Measurements from ENCODE around the gene C2CD2L. TPM values are rescaled to one million over a fixed set of nuclear protein-coding genes. Genes with fewer than 3 reads are reported as not detected.

The C2CD2L gene
- total RNA-seq, 2 donors from 2014 or later: 5.4 to 20.8 TPM

DNA sequence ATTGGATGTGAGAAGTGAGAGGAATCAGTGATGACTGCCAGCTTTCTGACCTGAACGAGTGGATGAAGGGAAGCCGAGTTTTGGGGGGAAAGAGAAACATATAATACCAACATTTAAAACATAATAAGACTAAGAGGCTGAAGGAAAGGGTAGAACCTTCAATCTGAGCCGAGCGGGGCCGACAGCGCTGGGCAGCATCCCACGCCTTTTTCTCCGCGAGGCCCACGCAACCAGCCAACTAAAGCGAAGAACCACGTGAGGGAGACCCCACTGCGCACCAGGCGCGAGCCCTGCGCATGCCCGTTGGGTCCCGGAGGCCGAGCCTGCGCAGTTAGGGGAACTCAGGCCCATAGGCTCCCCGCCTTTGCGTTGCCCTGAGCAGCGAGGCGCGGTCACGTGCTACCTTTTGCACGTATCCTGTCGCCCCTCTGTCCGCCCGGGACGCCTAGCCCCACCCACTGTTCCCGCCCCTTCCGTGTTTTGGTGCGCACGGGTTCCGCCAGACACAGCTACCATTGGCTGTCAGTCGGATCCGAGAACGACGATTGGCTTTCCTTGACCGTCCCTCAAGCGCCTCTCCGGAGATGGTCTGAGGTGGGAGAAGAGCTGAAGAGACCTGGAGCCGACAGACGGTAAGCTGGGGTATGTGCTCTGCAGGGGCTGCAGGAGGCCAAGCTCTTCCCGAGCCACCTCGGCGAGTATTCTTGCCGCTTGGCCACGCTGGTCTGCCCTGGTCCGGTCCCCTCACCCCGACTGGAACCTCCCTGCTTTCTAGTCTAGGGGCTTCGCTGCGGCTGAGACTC lies 14.1 kb downstream of the C2CD2L start, which contains the start of gene HINFP:
TSS of gene HINFP (plus strand) at position 573 of the 803 bp plus-strand sequence. CDS start 5,365 bp downstream, outside the sequence.
- H3K36me3 ChIP-seq (replicated peaks in 1 of 2; ENCODE audit: insufficient read depth in 1 of 2, low read depth in 2 of 2): no peaks in the 10 kb centered on the region
- H3K4me3 ChIP-seq: peak within 1 kb of the TSS; percentile 72 to 91
- intact Hi-C loops (cut with DNase I): no loop called here
- peak within 1 kb of the TSS; percentile 49 to 84 (median 64) for H3K27ac ChIP-seq
- DNase-seq: peak; percentile 99
- H3K4me1 ChIP-seq: peaks cover 32% of the 10 kb centered on the region
- peak in 2 of 3 donors; percentile 78 to 84 for TF ChIP-seq POLR2A (IDR thresholded peaks at IDR 0.05)
- TF ChIP-seq, protein P1, sequence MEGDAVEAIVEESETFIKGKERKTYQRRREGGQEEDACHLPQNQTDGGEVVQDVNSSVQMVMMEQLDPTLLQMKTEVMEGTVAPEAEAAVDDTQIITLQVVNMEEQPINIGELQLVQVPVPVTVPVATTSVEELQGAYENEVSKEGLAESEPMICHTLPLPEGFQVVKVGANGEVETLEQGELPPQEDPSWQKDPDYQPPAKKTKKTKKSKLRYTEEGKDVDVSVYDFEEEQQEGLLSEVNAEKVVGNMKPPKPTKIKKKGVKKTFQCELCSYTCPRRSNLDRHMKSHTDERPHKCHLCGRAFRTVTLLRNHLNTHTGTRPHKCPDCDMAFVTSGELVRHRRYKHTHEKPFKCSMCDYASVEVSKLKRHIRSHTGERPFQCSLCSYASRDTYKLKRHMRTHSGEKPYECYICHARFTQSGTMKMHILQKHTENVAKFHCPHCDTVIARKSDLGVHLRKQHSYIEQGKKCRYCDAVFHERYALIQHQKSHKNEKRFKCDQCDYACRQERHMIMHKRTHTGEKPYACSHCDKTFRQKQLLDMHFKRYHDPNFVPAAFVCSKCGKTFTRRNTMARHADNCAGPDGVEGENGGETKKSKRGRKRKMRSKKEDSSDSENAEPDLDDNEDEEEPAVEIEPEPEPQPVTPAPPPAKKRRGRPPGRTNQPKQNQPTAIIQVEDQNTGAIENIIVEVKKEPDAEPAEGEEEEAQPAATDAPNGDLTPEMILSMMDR (IDR thresholded peaks at IDR 0.05): no peak
- H3K27me3 ChIP-seq: no peaks in the 10 kb centered on the region
- peak; percentile 99 for ATAC-seq
- H3K9me3 ChIP-seq: no peaks in the 10 kb centered on the region
- 0% methylated on average over 37 to 54 of the region's 54 CpGs for WGBS, 2 donors

DNA sequence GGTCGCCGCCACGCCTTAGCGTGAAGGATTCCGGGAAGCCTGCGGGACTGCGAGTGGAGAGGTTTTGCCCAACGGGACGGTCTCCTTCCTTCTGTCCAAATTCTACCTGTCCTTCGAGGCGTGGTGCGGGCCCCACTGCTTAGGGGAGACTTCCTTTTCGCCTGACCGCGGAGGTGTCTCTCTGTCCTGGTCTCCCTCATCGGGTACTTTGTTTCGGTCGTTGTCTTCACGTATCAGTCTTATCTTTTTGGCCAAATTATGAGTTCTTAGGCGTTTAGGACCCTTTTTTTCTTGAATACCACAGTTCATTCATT lies 14.6 kb downstream of the C2CD2L start:
- Histone ChIP-seq H3K27me3 (no peaks in the 10 kb centered on the region), H3K4me3 (peak overlapping the region; percentile 72 to 91), H3K36me3 (replicated peaks in 1 of 2; ENCODE audit: insufficient read depth in 1 of 2, low read depth in 2 of 2) (no peaks in the 10 kb centered on the region), H3K27ac (peak overlapping the region; percentile 29 to 84 (median 58)), H3K9me3 (no peaks in the 10 kb centered on the region), H3K4me1 (peaks cover 38% of the 10 kb centered on the region)
- 0% methylated on average over 12 to 20 of the region's 20 CpGs for WGBS, 2 donors
- ATAC-seq: no peak
- intact Hi-C loops (cut with DNase I): no loop called here
- TF ChIP-seq, protein P1 (IDR thresholded peaks at IDR 0.05): no peak
- TF ChIP-seq POLR2A (IDR thresholded peaks at IDR 0.05): no peak
- no peak for DNase-seq

DNA sequence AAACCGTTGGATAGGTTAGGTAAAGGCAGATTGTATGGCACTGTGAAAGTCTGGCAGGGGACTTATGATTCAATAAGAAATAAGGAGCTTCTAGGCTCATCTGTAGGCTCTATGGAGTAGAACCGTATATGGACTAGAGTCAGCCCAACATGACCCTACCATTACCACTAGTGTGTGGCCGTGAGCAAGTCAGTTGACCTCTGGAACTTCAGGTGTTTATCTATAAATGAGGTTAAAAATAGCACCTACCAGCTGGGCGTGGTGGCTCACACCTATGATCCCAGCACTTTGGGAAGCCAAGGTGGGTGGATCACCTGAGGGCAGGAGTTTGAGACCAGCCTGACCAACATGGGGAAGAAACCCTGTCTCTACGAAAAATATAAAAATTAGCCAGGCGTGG lies 18.7 kb downstream of the C2CD2L start:
- H3K4me3 ChIP-seq: no peak overlapping the region
- 52 to 55% methylated on average over 6 of the region's 6 CpGs for WGBS, 2 donors
- H3K4me1 ChIP-seq: peaks cover 32% of the 10 kb centered on the region
- peak overlapping the region in 2 of 4 donors; percentile 41 to 46 for H3K27ac ChIP-seq
- intact Hi-C loops (cut with DNase I): no loop called here
- peaks cover 0 to 8% of the 10 kb centered on the region in 2 donors for H3K36me3 ChIP-seq (replicated peaks in 1 of 2; ENCODE audit: insufficient read depth in 1 of 2, low read depth in 2 of 2)
- no peaks in the 10 kb centered on the region for H3K9me3 ChIP-seq
- no peak for ATAC-seq
- TF ChIP-seq POLR2A (IDR thresholded peaks at IDR 0.05): no peak
- TF ChIP-seq, protein P1 (IDR thresholded peaks at IDR 0.05): no peak
- no peaks in the 10 kb centered on the region for H3K27me3 ChIP-seq
- DNase-seq: peak in 2 of 4 donors; percentile 18 to 40

DNA sequence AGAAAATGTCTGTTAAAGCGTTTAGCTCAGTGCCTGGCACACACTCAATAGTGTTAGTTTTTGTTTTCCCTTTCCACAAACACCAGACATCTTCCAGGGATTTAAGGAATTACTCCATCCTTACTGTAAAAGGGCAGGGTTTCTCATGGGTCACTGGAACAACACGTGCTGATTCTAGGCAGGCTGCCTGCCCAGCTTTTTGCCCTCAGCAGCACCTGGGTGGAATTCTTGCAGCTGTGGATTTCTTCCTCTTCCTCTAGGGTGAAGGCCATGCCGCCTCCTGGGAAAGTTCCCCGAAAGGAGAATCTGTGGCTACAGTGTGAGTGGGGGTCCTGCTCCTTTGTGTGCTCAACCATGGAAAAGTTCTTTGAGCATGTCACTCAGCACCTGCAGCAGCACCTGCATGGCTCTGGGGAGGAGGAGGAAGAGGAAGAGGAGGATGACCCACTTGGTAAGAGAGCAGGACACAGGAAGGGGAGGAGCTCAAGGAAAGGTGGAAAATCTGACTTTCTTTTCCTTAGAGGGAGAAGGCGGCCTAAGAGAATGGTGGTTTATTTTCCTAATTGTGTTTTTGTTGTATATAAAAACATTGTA lies 19.6 kb downstream of the C2CD2L start:
- DNase-seq (peak in 3 of 4 donors; percentile 35 to 59 (median 40)), ATAC-seq (peak; percentile 56)
- no peak overlapping the region for H3K4me3 ChIP-seq
- TF ChIP-seq, protein P1 (IDR thresholded peaks at IDR 0.05): no peak
- TF ChIP-seq POLR2A (IDR thresholded peaks at IDR 0.05): no peak
- intact Hi-C loops (cut with DNase I): no loop called here
- H3K36me3 ChIP-seq (replicated peaks in 1 of 2; ENCODE audit: insufficient read depth in 1 of 2, low read depth in 2 of 2): peaks cover under 1 to 17% of the 10 kb centered on the region in 2 donors
- peaks cover 31% of the 10 kb centered on the region for H3K4me1 ChIP-seq
- H3K27ac ChIP-seq: peak overlapping the region in 2 of 4 donors; percentile 41 to 46
- no peaks in the 10 kb centered on the region for H3K27me3 ChIP-seq
- no peaks in the 10 kb centered on the region for H3K9me3 ChIP-seq
- WGBS, 2 donors: 35 to 36% methylated on average over 5 of the region's 5 CpGs
